Coronary artery (tissue), 2 donors: ENCODE results near the gene GABPA.

Experiments
- DNase-seq: peaks from one replicate; pipeline ENCODE4 v3.0.0-alpha.2; 2017; ENCODE audit warnings: low spot score
- H3K27ac ChIP-seq, 2 donors: fragments of 200-600 bp; sonication (generic); one replicate each; pipeline ENCODE4 v1.5.1; 2016 to 2019
- H3K4me3 ChIP-seq: fragments of 200-600 bp; sonication (generic); 2 replicates; pipeline ENCODE4 v1.5.1; 2016; ENCODE audit warnings: mild to moderate bottlenecking, moderate library complexity
- CTCF ChIP-seq: fragments of 200-600 bp; sonication (generic); IDR thresholded peaks from one replicate; pipeline ENCODE4 v1.5.1; 2019; ENCODE audit warnings: antibody characterized with exemption

Gene GABPA

GRCh38 chr21:25722631-25723030 lies 12.1 kb upstream of the GABPA start:
- DNase-seq: no peak
- Histone ChIP-seq H3K27ac (no peak overlapping the region), H3K4me3 (no peak overlapping the region)
- TF ChIP-seq CTCF: no peak

GRCh38 chr21:25732091-25732760 lies 2.5 kb upstream of the GABPA start:
- DNase-seq: no peak
- Histone ChIP-seq H3K27ac (no peak overlapping the region), H3K4me3 (no peak overlapping the region)
- no peak for TF ChIP-seq CTCF

- Histone ChIP-seq H3K4me3 (peak overlapping the region; percentile 98), H3K27ac (peak overlapping the region; percentile 99 to 100)
- TF ChIP-seq CTCF: no peak
- no peak for DNase-seq
Observed at GRCh38 chr21:25733859-25734653, 716 bp upstream of the GABPA start.

GRCh38 chr21:25734654-25734903 lies 193 bp upstream of the GABPA start:
- Histone ChIP-seq H3K4me3 (peak overlapping the region; percentile 98), H3K27ac (peak overlapping the region; percentile 99 to 100)
- TF ChIP-seq CTCF: no peak
- DNase-seq: no peak

- Histone ChIP-seq H3K27ac (peak overlapping the region; percentile 99 to 100), H3K4me3 (peak overlapping the region; percentile 98)
- TF ChIP-seq CTCF: no peak
- peak; percentile 93 for DNase-seq
Observed at GRCh38 chr21:25735646-25736597, 1.1 kb downstream of the GABPA start.

GRCh38 chr21:25737421-25737820 lies 2.6 kb downstream of the GABPA start:
- no peak for TF ChIP-seq CTCF
- Histone ChIP-seq H3K4me3 (no peak overlapping the region), H3K27ac (no peak overlapping the region)
- DNase-seq: no peak
